Myocyte (in vitro differentiated cells): ENCODE data around the gene LRRC49. TPM values are rescaled to one million over a fixed set of nuclear protein-coding genes. Genes with fewer than 3 reads are reported as not detected.
A peak's percentile ranks its signal among the peaks of the same experiment; 100 is the strongest.
"Not testable (repeated sequence)": the region's sequence is repeated elsewhere in the genome, so short reads cannot be mapped to it uniquely, and the experiment has no call there.

ENCODE experiments used
- DNase-seq: peaks from one replicate; pipeline ENCODE4 v3.0.0-alpha.2; 2012; ENCODE audit warnings: low read depth
- total RNA-seq: library from RNA; depleted of rRNA; stranded (reverse); fragments of >200 nt; gene quantifications from 2 replicates; pipeline ENCODE4 v1.2.3, GENCODE V29; 2014

LRRC49 gene
- total RNA-seq, 1 donor from 2014 or later: 4.0 TPM

- no peak for DNase-seq
Observed at GRCh38 chr15:70922119-70922518, 29.5 kb downstream of the LRRC49 start.

- no peak for DNase-seq
Observed at GRCh38 chr15:70923311-70924080, 30.9 kb downstream of the LRRC49 start.

GRCh38 chr15:70926914-70927313, 34.3 kb downstream of the LRRC49 start:
- not testable (repeated sequence) for DNase-seq

GRCh38 chr15:70931821-70932220, 39.2 kb downstream of the LRRC49 start:
- no peak for DNase-seq

GRCh38 chr15:70932397-70932796, 39.8 kb downstream of the LRRC49 start:
- DNase-seq: no peak

- no peak for DNase-seq
Observed at GRCh38 chr15:70933411-70933810, 40.8 kb downstream of the LRRC49 start.

GRCh38 chr15:70935631-70936030, 43.0 kb downstream of the LRRC49 start:
- DNase-seq: no peak

- no peak for DNase-seq
Observed at GRCh38 chr15:70936326-70936725, 43.7 kb downstream of the LRRC49 start.

- DNase-seq: peak; percentile 6
Observed at GRCh38 chr15:70943285-70943684, 50.7 kb downstream of the LRRC49 start.

GRCh38 chr15:70947351-70948335, 55.0 kb downstream of the LRRC49 start:
- DNase-seq: no peak

- no peak for DNase-seq
Observed at GRCh38 chr15:70950953-70951352, 58.3 kb downstream of the LRRC49 start.

- peak; percentile 31 for DNase-seq
Observed at GRCh38 chr15:70954171-70954570, 61.5 kb downstream of the LRRC49 start.

GRCh38 chr15:70954733-70955132, 62.1 kb downstream of the LRRC49 start:
- DNase-seq: no peak

GRCh38 chr15:70955151-70955550, 62.5 kb downstream of the LRRC49 start:
- DNase-seq: peak; percentile 36

GRCh38 chr15:70956201-70956995, 63.8 kb downstream of the LRRC49 start:
- no peak for DNase-seq

- no peak for DNase-seq
Observed at GRCh38 chr15:70962084-70962483, 69.5 kb downstream of the LRRC49 start.

GRCh38 chr15:70963199-70963598, 70.6 kb downstream of the LRRC49 start:
- DNase-seq: no peak

GRCh38 chr15:70964058-70964457, 71.4 kb downstream of the LRRC49 start:
- DNase-seq: no peak

GRCh38 chr15:70964686-70965085, 72.1 kb downstream of the LRRC49 start:
- no peak for DNase-seq

GRCh38 chr15:70967646-70968045, 75.0 kb downstream of the LRRC49 start:
- no peak for DNase-seq
